Mucosa of descending colon (tissue), 3 donors: ENCODE results near the gene ABCA10. TPM values are rescaled to one million over a fixed set of nuclear protein-coding genes. Genes with fewer than 3 reads are reported as not detected.

Experiments
- ATAC-seq: fragments of 200-7000 bp; cut with Tn5 transposase; one replicate; pipeline ENCODE4 v1.9.1; 2020; ENCODE audit warnings: mild to moderate bottlenecking, moderate library complexity
- DNase-seq, 3 donors: peaks; one replicate each; pipeline ENCODE4 v3.0.0-alpha.2; 2020
- H3K36me3 ChIP-seq: fragments of 200-600 bp; one replicate; pipeline ENCODE4 v1.8.0; 2021; ENCODE audit warnings: low read depth, mild to moderate bottlenecking
- H3K4me1 ChIP-seq: fragments of 200-600 bp; one replicate; pipeline ENCODE4 v1.8.0; 2021; ENCODE audit warnings: low read depth, mild to moderate bottlenecking
- H3K4me3 ChIP-seq: fragments of 200-600 bp; one replicate; pipeline ENCODE4 v1.8.0; 2021; ENCODE audit warnings: mild to moderate bottlenecking
- H3K9me3 ChIP-seq: fragments of 200-600 bp; one replicate; pipeline ENCODE4 v1.8.0; 2021; ENCODE audit warnings: mild to moderate bottlenecking
- CTCF ChIP-seq: fragments of 200-600 bp; IDR thresholded peaks from one replicate; pipeline ENCODE4 v1.8.0; 2022; ENCODE audit warnings: antibody characterized with exemption, mild to moderate bottlenecking
- intact Hi-C, 2 donors: fragments of 100-400 bp; cut with DNase I in 1 of 2; cut with micrococcal nuclease in 1 of 2; formaldehyde crosslinking; loops; one replicate each; pipeline versions ENCODE4 v1.11.0 to v1.11.1; 2022; cut with DNase I, micrococcal nuclease
- microRNA-seq: library from miRNA; unstranded; fragments of <30 nt; microRNA quantifications from one replicate; pipeline ENCODE4, GENCODE V29; 2019
- total RNA-seq, 3 donors: library from RNA; stranded (reverse); fragmentation: NEBNext Ultra II Directional in 2 of 3; extraction: Animal tissue kit (Norgen Biotek cat#: 25700) in 2 of 3; gene quantifications; one replicate each; pipeline versions ENCODE4 v1.2.1 to v1.2.4, GENCODE V29; 2021 to 2023
- donor health status: DM: no; HTN: no; CAD: no; lungs with moderate emphysema.
- donor health status: DM: no; HTN: no; CAD: no.
- donor health status: DM: no; HTN: yes; CAD: no.

ABCA10 gene
- total RNA-seq, 3 donors from 2014 or later = 3.1 to 14.2 (median 6.1) TPM

DNA sequence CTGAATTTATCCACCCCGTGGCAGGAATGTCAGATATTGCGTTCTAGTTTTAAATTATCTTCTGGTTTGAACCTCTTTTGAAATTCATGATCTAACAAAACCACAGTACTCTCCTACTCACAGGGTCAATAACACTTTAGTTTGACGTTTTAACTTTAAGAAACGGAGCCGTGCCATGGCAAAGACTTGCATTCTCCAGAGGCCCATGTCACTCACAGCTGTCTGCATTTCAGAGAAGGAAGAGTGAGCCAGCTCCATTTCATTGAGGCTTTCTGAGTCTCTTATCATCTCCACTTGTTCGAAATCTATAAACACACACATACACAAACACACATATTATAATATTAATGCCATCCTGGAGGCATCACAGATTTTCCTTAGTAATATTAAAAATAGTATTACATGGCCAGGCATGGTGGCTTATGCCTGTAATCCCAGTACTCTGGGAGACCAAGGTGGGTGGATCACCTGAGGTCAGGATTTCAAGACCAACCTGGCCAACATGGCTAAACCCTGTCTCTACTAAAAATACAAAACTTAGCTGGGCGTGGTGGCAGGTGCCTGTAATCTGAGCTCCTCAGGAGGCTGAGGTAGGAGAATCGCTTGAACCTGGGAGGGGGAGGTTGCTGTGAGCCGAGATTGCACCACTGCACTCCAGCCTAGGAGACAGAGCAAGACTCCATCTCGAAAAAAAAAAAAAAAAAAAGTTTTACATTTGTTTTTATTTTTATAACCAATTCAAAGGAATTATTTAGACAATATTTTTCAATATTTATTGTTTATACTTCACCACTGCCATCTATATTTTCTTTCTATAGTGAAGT lies 122.5 kb downstream of the ABCA10 start:
- Histone ChIP-seq H3K4me1 (no peaks in the 10 kb centered on the region), H3K4me3 (no peak overlapping the region), H3K36me3 (no peaks in the 10 kb centered on the region), H3K9me3 (no peaks in the 10 kb centered on the region)
- intact Hi-C loops = no loop called here
- ATAC-seq = no peak
- no peak for DNase-seq
- no peak for TF ChIP-seq CTCF

GRCh38 chr17:69103557-69104233 lies 124.9 kb downstream of the ABCA10 start:
- no peak for TF ChIP-seq CTCF
- no peaks in the 10 kb centered on the region for H3K36me3 ChIP-seq
- ATAC-seq (no peak), DNase-seq (no peak)
- no peaks in the 10 kb centered on the region for H3K4me1 ChIP-seq
- H3K4me3 ChIP-seq = no peak overlapping the region
- intact Hi-C loops = no loop called here
- H3K9me3 ChIP-seq = no peaks in the 10 kb centered on the region

GRCh38 chr17:69098625-69099024 lies 130.0 kb downstream of the ABCA10 start:
- ATAC-seq = no peak
- TF ChIP-seq CTCF = no peak
- Histone ChIP-seq H3K36me3 (no peaks in the 10 kb centered on the region), H3K4me1 (no peaks in the 10 kb centered on the region), H3K9me3 (no peaks in the 10 kb centered on the region), H3K4me3 (no peak overlapping the region)
- intact Hi-C loops = no loop called here
- DNase-seq = no peak

Small RNAs within 50 kb of the gene (microRNA-seq; reads per million reads assigned to microRNA genes)
- gene MIR4524A (not detected), gene MIR4524B (not detected)

Other genes starting within 250 kb of the ABCA10 start
- gene ABCA9, start 167.9 kb downstream of the ABCA10 start, total RNA-seq = 10 to 100 TPM in 1 of 3 donors, 1 to 10 TPM in 2; 2.0 to 20.0 (median 3.6) TPM
- 10 to 100 TPM in 1 of 3 donors, 1 to 10 TPM in 2; 5.4 to 21.3 (median 7.7) TPM for gene ABCA6, start 86.9 kb downstream of the ABCA10 start, total RNA-seq
- gene ABCA5, start 98.3 kb upstream of the ABCA10 start, total RNA-seq = 100 to 1,000 TPM in 1 of 3 donors, 10 to 100 TPM in 2; 46.2 to 100 (median 52.7) TPM
- gene MAP2K6, start 185.9 kb upstream of the ABCA10 start, total RNA-seq = 100 to 1,000 TPM in 2 of 3 donors, 10 to 100 TPM in 1; 62.9 to 146 (median 117) TPM